Adrenal gland (tissue), 12 donors: ENCODE measurements around the gene SURF2. TPM values are rescaled to one million over a fixed set of nuclear protein-coding genes. Genes with fewer than 3 reads are reported as not detected.

Experiments used
- DNase-seq, 7 donors: peaks; one replicate each; pipeline ENCODE4 v3.0.0-alpha.2; 2019 to 2020
- H3K27ac ChIP-seq, 5 donors: fragments of 200-600 bp; sonication (generic) in 4 of 5; 1 replicate in 3 of 5; 2 replicates in 2 of 5; pipeline versions ENCODE4 v1.5.1 to v1.8.0; 2016 to 2020; ENCODE audit warnings: mild to moderate bottlenecking in 1 of 5
- H3K27me3 ChIP-seq: fragments of 200-600 bp; 2 replicates; pipeline ENCODE4 v1.8.0; 2021
- H3K36me3 ChIP-seq, 2 donors: fragments of 200-600 bp; replicated peaks in 1 of 2; 1 replicate in 1 of 2; 2 replicates in 1 of 2; pipeline versions ENCODE4 v1.5.1 to v1.8.0; 2018 to 2022
- H3K4me1 ChIP-seq, 2 donors: fragments of 200-600 bp; replicated peaks in 1 of 2; 1 replicate in 1 of 2; 2 replicates in 1 of 2; pipeline versions ENCODE4 v1.5.1 to v1.8.0; 2018 to 2021
- H3K4me3 ChIP-seq, 4 donors: fragments of 200-600 bp; sonication (generic) in 3 of 4; one replicate each; pipeline ENCODE4 v1.5.1; 2016 to 2018
- H3K9me3 ChIP-seq, 3 donors: fragments of 200-600 bp; sonication (generic) in 1 of 3; replicated peaks in 1 of 3; 1 replicate in 2 of 3; 2 replicates in 1 of 3; pipeline versions ENCODE4 v1.5.1 to v1.8.0; 2016 to 2021
- CTCF ChIP-seq, 6 experiments: fragments of 450-650 bp in 4 of 6; fragments of 200-600 bp in 2 of 6; sonication (generic) in 1 of 6; IDR thresholded peaks; 1 replicate in 5 of 6; 2 replicates in 1 of 6; pipeline versions ENCODE4 v1.5.1 to v1.8.0; 2016 to 2021; ENCODE audit warnings: antibody characterized with exemption in 6 of 6, mild to moderate bottlenecking in 2 of 6, moderate library complexity in 1 of 6
- POLR2A ChIP-seq, 2 donors: fragments of 450-650 bp; IDR thresholded peaks; one replicate each; pipeline ENCODE4 v1.6.1; 2017; ENCODE audit warnings: antibody characterized with exemption in 2 of 2, mild to moderate bottlenecking in 2 of 2, moderate library complexity in 1 of 2
- WGBS, 4 donors: extraction: QIAGEN DNeasy Blood & Tissue Kit in 2 of 4; methylation state at CpG; one replicate each; pipeline versions ENCODE4 v1.1.5 to v1.1.7; 2013 to 2017; 5-methylcytosine and 5-hydroxymethylcytosine counted together
- intact Hi-C, 2 donors: fragments of 100-400 bp; cut with DNase I; formaldehyde crosslinking; loops; one replicate each; pipeline versions ENCODE4 v1.14.1 to v1.15.0; 2022 to 2023
- polyA plus RNA-seq, 3 donors: library from polyadenylated mRNA; stranded (reverse); fragments of 200-250 nt in 2 of 3; fragments of 350-450 nt in 1 of 3; fragmentation: Illumina TruSeq in 1 of 3; extraction: RNeasy Lipid Tissue Mini Kit (QIAGEN cat#74804) in 1 of 3; gene quantifications; one replicate each; pipeline ENCODE4 v1.2.3, GENCODE V29; 2013 to 2014
- total RNA-seq, 9 donors: library from RNA; depleted of rRNA in 4 of 9; stranded (reverse); fragments of >200 nt in 4 of 9; fragments of 120-200 nt in 1 of 9; fragmentation: NEBNext Ultra II Directional in 1 of 9; extraction: Animal tissue kit (Norgen Biotek cat#: 25700) in 1 of 9; gene quantifications; one replicate each; pipeline versions ENCODE4 v1.1.0 to v1.2.4, GENCODE V29; 2013 to 2023
- donor health status: healthy with polysubstance abuse.
- donor health status: Bipolar disorder and iron deficiency.
- donor health status: DM: yes; HTN: yes; CAD: no.
- donor health status: DM: no; HTN: no; CAD: no.
- donor health status: DM: no; HTN: no; CAD: no.
- donor health status: DM: yes; HTN: yes; CAD: no.

Gene SURF2
- total and polyA plus RNA-seq, 12 donors: 13.4 to 53.0 (median 23.4) TPM

- intact Hi-C loops: no loop called here
- TF ChIP-seq CTCF (IDR thresholded peaks at IDR 0.05): peak in 2 of 6 experiments; percentile 4 to 16
- TF ChIP-seq POLR2A (IDR thresholded peaks at IDR 0.05): peak; percentile 34 to 63
- peaks cover 0 to 39% of the 10 kb centered on the region in 2 donors for H3K36me3 ChIP-seq
Measured at GRCh38 chr9:133335924-133336811, 20.2 kb upstream of the SURF2 start, which contains the start of gene SURF6. Gene SURF6 (minus strand): TSS chr9:133336188. CDS start chr9:133336132, 56 bp downstream.

GRCh38 chr9:133339641-133340040, 16.7 kb upstream of the SURF2 start:
- no peak for TF ChIP-seq POLR2A (IDR thresholded peaks at IDR 0.05)
- TF ChIP-seq CTCF (IDR thresholded peaks at IDR 0.05): no peak

More at GRCh38 chr9:133335924-133336811, 20.2 kb upstream of the SURF2 start, which contains the start of gene SURF6:
- 5 to 24% (median 9%) methylated on average over 20 to 70 of the region's 70 CpGs for WGBS, 4 donors
- Histone ChIP-seq H3K9me3 (no peaks in the 10 kb centered on the region), H3K4me1 (peaks cover 29 to 44% of the 10 kb centered on the region in 2 donors), H3K4me3 (peak within 1 kb of the TSS; percentile 43 to 92 (median 60)), H3K27me3 (no peaks in the 10 kb centered on the region), H3K27ac (peak within 1 kb of the TSS in 4 of 5 donors; percentile 47 to 81 (median 69))
- DNase-seq: peak; percentile 90 to 94 (median 91)

GRCh38 chr9:133340256-133340655, 16.1 kb upstream of the SURF2 start:
- TF ChIP-seq CTCF (IDR thresholded peaks at IDR 0.05) (no peak), POLR2A (IDR thresholded peaks at IDR 0.05) (no peak)
- 61 to 76% (median 70%) methylated on average over 2 to 3 of the region's 3 CpGs for WGBS, 4 donors
- DNase-seq: peak in 1 of 7 donors; percentile 20
- H3K36me3 ChIP-seq: peaks cover 0 to 51% of the 10 kb centered on the region in 2 donors
- no peaks in the 10 kb centered on the region for H3K9me3 ChIP-seq
- H3K4me1 ChIP-seq: peaks cover 16 to 28% of the 10 kb centered on the region in 2 donors
- intact Hi-C loops: no loop called here
- H3K4me3 ChIP-seq: no peak overlapping the region
- H3K27ac ChIP-seq: peak overlapping the region; percentile 12 to 89 (median 61)
- no peaks in the 10 kb centered on the region for H3K27me3 ChIP-seq

More at GRCh38 chr9:133339641-133340040, 16.7 kb upstream of the SURF2 start:
- Histone ChIP-seq H3K27ac (peak overlapping the region; percentile 12 to 89 (median 61)), H3K4me3 (no peak overlapping the region), H3K9me3 (no peaks in the 10 kb centered on the region), H3K27me3 (no peaks in the 10 kb centered on the region), H3K36me3 (peaks cover 0 to 45% of the 10 kb centered on the region in 2 donors), H3K4me1 (peaks cover 23 to 34% of the 10 kb centered on the region in 2 donors)
- WGBS, 4 donors: 41 to 52% (median 43%) methylated on average over 5 of the region's 5 CpGs
- peak in 6 of 7 donors; percentile 64 to 83 (median 78) for DNase-seq
- intact Hi-C loops: no loop called here

- intact Hi-C loops: no loop called here
- Histone ChIP-seq H3K27me3 (no peaks in the 10 kb centered on the region), H3K4me1 (peaks cover 15 to 28% of the 10 kb centered on the region in 2 donors), H3K36me3 (peaks cover 0 to 56% of the 10 kb centered on the region in 2 donors), H3K9me3 (no peaks in the 10 kb centered on the region), H3K4me3 (no peak overlapping the region), H3K27ac (peak overlapping the region in 4 of 5 donors; percentile 12 to 89 (median 73))
- TF ChIP-seq POLR2A (IDR thresholded peaks at IDR 0.05): no peak
- no peak for TF ChIP-seq CTCF (IDR thresholded peaks at IDR 0.05)
- WGBS, 4 donors: 76 to 90% (median 78%) methylated on average over 6 to 13 of the region's 13 CpGs
- DNase-seq: no peak
Measured at GRCh38 chr9:133340916-133341315, 15.4 kb upstream of the SURF2 start.
